Measurements from ENCODE around the gene EIF5.

GRCh38 chr14:103326078-103326477 lies 8.0 kb upstream of the EIF5 start:
- TF ChIP-seq CTCF (conservative IDR thresholded peaks at IDR 0.05; ENCODE audit: low read depth, low read length) (no peak), BHLHE40 (IDR thresholded peaks at IDR 0.05; ENCODE audit: low read depth, low read length) (no peak), RAD21 (IDR thresholded peaks at IDR 0.05; ENCODE audit: low read length) (no peak), POLR2A (IDR thresholded peaks at IDR 0.05; ENCODE audit: low read depth, low read length) (no peak), RCOR1 (IDR thresholded peaks at IDR 0.05; ENCODE audit: insufficient replicate concordance, low read length) (no peak), CHD1 (IDR thresholded peaks at IDR 0.05; ENCODE audit: low read depth, low read length) (no peak), RFX5 (IDR thresholded peaks at IDR 0.05; ENCODE audit: low read depth, low read length) (no peak), MAFK (IDR thresholded peaks at IDR 0.05; ENCODE audit: low read depth, low read length) (no peak)
